DMS153 treated with DMSO at 0.1 percent for 48 hours (cell line): ENCODE data around the gene NLRP6.
"Not testable (repeated sequence)": the region's sequence is repeated elsewhere in the genome, so short reads cannot be mapped to it uniquely, and the experiment has no call there.

Experiments used
- DNase-seq: peaks from one replicate; lab custom pipeline; 2025; ENCODE audit not compliant: unreplicated experiment; lab: John Stamatoyannopoulos, UW

The NLRP6 gene

GRCh38 chr11:319121-319887 lies 41.1 kb downstream of the NLRP6 start:
- not testable (repeated sequence) for DNase-seq

DNA sequence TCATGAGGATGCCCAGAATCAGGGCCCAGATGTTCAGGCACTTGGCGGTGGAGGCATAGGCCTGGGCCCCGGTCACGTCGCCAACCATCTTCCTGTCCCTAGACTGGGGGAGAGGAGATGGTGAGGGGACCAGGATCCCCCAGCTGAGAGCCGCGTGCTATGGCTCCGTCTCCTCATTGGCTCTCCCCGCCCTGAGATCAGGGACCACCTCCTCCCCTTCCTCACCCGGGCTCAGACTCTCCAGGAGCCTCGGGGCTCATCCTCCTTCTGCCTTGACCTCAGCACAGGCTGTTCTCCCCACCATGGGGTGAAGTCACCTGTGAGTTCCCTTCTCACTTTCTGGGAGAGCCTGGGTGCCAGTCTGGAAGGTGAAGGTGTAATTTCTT lies 41.7 kb downstream of the NLRP6 start:
- DNase-seq = not testable (repeated sequence)

DNA sequence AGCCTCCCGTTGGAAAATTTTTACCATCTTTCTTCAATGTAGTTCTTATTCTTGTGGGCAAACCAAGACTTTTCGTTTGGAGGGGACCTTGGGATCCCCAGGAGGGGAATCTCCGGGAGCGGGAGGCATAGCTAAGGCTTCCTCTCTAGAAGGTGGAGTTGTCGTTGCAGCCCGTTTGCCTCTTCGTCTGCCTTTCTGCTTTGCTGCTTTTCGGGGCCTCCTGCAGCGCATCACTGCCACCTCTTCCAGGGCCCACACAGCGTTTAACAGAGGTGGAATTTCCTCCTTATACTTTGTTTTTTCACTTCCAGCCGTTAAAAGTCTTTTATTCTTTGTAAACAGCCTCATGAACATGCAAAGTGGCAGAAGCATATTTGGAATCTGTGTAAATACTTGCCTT lies 45.9 kb downstream of the NLRP6 start:
- DNase-seq = no peak

GRCh38 chr11:324593-325517 lies 46.6 kb downstream of the NLRP6 start:
- DNase-seq = not testable (repeated sequence)

DNA sequence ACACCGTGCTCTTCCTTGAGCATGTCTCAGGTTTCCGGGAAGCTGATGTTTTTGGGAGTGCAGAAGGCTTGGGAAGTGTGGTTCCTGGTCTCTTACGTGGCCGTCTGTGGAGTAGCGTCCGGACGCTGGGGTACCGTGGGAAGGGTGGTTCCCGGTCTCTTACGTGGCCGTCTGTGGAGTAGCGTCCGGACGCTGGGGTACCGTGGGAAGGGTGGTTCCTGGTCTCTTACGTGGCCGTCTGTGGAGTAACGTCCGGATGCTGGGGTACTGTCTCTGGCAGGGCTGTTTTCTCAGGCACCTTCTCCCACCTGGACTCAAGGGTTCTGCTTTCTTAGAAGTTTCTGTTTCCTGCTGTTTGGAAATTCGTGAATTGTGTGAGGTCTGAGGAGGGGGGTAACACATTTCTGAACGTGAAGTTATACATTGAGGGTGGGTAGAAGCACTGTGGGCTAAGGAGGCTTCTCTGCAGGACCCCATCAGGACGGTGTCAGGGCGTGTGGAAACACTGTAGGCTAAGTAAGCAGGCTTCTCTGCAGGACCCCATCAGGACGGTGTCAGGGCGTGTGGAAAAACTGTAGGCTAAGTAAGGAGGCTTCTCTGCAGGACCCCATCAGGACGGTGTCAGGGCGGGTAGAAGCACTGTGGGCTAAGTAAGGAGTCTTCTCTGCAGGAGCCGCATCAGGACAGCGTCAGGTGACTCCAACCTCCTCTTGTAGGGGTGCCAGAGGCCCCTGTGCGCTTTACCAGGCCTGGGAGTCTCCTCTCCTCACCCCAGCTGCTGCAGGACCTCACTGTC lies 47.8 kb downstream of the NLRP6 start:
- DNase-seq = no peak

GRCh38 chr11:326592-326841 lies 48.3 kb downstream of the NLRP6 start:
- no peak for DNase-seq

DNA sequence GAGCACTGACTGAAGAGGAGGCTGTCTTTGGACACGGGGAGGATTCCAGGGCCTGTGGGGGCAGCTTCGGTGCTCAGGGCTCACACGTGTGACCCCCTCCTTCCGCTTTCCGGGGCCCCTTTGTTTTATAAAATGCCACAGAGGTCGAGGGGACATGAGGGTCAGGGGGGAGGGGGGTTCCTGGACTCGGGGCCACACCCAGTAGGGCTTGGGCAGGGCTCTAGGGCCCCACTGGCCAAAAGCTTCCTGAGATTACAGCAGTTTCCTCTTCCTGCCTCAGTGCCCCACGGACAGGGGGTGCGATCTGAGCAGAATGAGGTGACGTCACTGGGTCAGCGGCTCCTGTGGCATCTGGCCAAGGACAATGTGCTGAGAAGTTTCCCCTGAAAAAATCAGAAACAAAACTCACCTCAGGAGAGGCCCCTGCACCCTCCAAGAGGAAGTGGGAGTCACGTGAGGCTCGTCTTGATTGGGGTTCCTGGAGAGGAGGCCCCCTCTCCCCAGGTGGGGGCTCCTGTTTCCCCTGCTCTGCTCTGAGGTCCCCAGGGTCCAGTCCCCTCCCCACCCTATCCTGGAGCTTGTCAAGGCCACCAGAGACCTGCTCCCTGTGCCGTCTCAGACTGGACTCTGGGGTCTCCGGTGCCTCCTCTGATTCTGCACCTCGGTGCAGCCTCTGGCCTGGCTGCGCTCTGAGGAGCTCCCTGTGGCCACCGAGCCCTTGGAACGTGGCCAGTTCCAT lies 48.8 kb downstream of the NLRP6 start:
- no peak for DNase-seq

- DNase-seq = no peak
These were observed 49.3 kb downstream of the NLRP6 start for GRCh38 chr11:327581-327923.

DNA sequence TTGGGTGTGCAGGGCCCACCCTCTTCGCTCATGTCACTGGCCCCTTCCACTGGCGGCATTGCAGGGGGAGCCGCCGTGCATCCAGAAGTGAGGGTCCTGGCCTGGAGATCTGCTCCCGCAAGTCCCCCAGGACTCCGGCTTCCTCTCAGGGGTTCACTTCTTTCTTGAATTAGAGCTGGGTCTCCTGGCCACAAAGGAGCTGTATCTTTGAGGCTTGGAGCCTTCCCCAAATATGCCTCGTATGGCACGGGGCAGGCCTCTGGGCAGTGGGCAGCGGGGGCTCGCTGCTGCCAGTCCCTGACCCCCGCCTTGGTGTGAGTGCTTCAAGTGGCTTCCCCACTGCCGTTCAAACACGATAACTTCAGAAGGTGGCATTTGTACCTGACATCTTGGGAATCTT lies 49.8 kb downstream of the NLRP6 start:
- no peak for DNase-seq

- not testable (repeated sequence) for DNase-seq
These were observed 50.4 kb downstream of the NLRP6 start for GRCh38 chr11:328516-329100.

- no peak for DNase-seq
These were observed 51.7 kb downstream of the NLRP6 start for GRCh38 chr11:329886-330253.

- DNase-seq = no peak
These were observed 52.1 kb downstream of the NLRP6 start for GRCh38 chr11:330307-330693.

GRCh38 chr11:330694-331357 lies 52.6 kb downstream of the NLRP6 start:
- DNase-seq = no peak

GRCh38 chr11:331358-332060 lies 53.3 kb downstream of the NLRP6 start:
- no peak for DNase-seq

GRCh38 chr11:332651-333480 lies 54.7 kb downstream of the NLRP6 start:
- no peak for DNase-seq

- DNase-seq = not testable (repeated sequence)
These were observed 55.5 kb downstream of the NLRP6 start for GRCh38 chr11:333616-334263.

DNA sequence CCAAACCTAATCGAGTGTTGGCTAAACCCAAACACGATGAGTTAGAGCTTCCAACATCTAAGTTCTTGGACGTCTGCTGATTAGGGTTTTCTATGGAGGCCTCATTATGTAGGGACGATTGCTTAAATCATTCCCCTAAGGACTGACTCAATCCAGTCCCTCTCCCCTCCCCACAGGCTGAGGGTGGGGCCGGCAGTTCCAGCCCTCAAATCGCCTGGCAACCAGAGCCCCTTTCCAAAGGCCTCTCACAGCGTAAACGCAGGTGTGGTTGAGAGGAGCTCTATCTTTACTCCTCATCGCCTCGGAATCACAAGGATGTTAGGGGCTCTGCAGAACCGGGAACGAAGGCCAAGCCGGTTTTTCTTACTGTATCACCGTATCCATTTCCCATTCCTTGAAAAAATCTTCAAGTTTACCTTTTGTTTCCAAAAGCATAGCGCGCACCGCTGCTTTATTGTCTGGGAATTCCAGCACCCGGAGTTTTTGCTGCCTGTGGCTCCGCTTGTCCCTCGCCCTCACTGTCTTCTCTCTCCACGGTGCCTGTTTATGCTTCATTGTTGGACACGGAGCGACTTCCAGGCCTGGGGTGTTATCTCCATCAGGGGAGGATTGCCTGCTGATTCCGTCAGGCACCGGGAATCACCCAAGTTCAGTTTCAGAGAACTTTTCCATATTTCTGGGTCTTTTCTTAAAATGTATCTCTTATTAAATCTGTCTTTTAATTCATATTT lies 56.2 kb downstream of the NLRP6 start:
- DNase-seq = no peak
